GM06990 (cell line): ENCODE results near the gene RASL10A.

ENCODE experiments used
- DNase-seq: peaks from one replicate; pipeline ENCODE4 v3.0.0-alpha.2; 2011; ENCODE audit not compliant: insufficient read length; ENCODE audit errors: extremely low read depth
- H3K27me3 ChIP-seq: replicated peaks from 2 replicates; pipeline ENCODE4 v1.6.0; 2011; ENCODE audit warnings: low read length; ENCODE audit not compliant: control insufficient read depth, insufficient read depth
- H3K36me3 ChIP-seq: 2 replicates; pipeline ENCODE4 v1.5.1; 2011; ENCODE audit warnings: low read length; ENCODE audit not compliant: control insufficient read depth, insufficient read depth
- H3K4me3 ChIP-seq: replicated peaks from 2 replicates; pipeline ENCODE4 v1.5.1; 2011; ENCODE audit warnings: low read depth, mild to moderate bottlenecking, control low read depth, low read length
- CTCF ChIP-seq: IDR thresholded peaks from 2 replicates; pipeline ENCODE4 v1.5.1; 2011; ENCODE audit warnings: low read length, control low read depth, mild to moderate bottlenecking, inconsistent platforms; ENCODE audit not compliant: insufficient read depth, poor library complexity, severe bottlenecking

Gene RASL10A

DNA sequence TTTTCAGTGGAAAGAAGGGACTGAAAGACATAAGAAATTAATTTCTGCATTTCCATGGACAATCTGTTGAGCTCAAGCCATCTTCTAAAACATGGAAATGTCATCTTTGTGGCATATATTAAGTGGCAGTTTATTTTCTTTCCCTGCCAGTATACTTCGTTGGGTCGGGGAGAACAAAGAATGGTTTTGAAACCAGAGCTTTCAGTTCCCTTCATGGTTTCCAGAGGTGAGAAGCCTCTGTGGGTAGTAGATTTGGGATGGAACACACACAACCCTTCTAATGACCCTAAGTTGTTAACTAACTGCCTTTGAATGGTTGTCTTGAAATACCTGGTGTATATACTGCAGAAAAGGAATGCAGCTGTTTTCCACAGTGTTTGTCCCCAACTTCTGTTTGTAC, 26.7 kb downstream of the RASL10A start:
- peaks cover 37% of the 10 kb centered on the region for H3K36me3 ChIP-seq
- no peak for DNase-seq
- no peak overlapping the region for H3K4me3 ChIP-seq
- no peaks in the 10 kb centered on the region for H3K27me3 ChIP-seq
- no peak for TF ChIP-seq CTCF

- Histone ChIP-seq H3K4me3 (no peak overlapping the region), H3K36me3 (peaks cover 25% of the 10 kb centered on the region)
Measured at GRCh38 chr22:29284196-29284595, 31.3 kb downstream of the RASL10A start.

DNA sequence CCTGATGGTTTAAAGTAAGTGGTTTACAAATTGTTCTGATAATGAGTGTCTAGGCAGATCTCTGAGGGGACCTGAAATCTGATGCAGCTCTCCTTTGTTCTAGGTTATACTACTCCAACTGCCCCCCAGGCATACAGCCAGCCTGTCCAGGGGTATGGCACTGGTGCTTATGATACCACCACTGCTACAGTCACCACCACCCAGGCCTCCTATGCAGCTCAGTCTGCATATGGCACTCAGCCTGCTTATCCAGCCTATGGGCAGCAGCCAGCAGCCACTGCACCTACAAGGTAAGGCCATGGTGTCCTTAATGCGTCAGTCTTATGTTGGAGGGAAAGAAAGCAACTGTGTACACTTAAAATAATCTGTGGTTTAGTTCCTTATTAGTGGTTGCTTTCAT, 37.6 kb downstream of the RASL10A start:
- Histone ChIP-seq H3K4me3 (no peak overlapping the region), H3K27me3 (no peaks in the 10 kb centered on the region), H3K36me3 (peaks cover 18% of the 10 kb centered on the region)
- DNase-seq = no peak
- no peak for TF ChIP-seq CTCF

More at GRCh38 chr22:29284196-29284595, 31.3 kb downstream of the RASL10A start:
- no peaks in the 10 kb centered on the region for H3K27me3 ChIP-seq
- TF ChIP-seq CTCF = no peak
- DNase-seq = no peak

DNA sequence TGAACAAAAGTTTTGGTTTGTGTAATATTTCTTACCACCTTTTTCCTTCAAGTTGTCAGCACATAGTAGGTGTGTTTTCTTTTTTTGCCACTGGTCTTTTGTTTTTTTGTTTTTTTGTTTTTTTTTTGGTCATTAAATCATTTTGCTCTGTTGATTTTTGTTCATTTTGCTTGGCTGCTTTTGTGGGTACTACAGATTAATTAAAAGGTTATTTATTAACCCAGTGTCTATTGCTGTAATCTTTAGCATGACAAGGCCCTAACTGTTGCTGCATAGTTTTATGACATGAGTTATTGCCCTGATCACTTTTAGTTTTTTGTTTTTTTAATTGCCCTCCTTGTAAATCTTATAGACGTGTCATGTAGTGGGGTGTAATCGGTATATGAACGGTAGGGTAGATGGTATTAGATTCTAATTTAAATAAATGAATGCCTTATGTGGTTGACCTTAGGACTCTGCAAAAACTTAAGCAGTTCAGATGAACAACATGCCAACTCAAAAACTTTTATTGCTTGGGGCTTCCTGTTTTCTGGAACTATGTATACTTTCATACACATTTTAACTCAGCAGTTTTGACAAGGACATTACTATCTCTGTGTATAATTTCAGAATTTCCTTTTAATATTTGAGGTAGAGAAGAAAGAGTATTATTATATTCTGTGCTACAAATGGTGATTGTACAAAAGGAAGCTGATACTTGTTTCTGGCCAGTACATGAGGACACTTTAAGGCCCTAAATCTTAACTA, 39.5 kb downstream of the RASL10A start:
- H3K27me3 ChIP-seq = no peaks in the 10 kb centered on the region
- no peak for DNase-seq
- TF ChIP-seq CTCF = no peak
- peaks cover 17% of the 10 kb centered on the region for H3K36me3 ChIP-seq
- H3K4me3 ChIP-seq = no peak overlapping the region

- peaks cover 17% of the 10 kb centered on the region for H3K36me3 ChIP-seq
- no peak for TF ChIP-seq CTCF
- no peaks in the 10 kb centered on the region for H3K27me3 ChIP-seq
- H3K4me3 ChIP-seq = no peak overlapping the region
- no peak for DNase-seq
Measured at GRCh38 chr22:29275167-29275566, 40.3 kb downstream of the RASL10A start.
